T47D (cell line): ENCODE measurements around the gene RTP2.
A peak's percentile ranks its signal among the peaks of the same experiment; 100 is the strongest.

Source experiments
- DNase-seq, 2 experiments: peaks; one replicate each; pipeline versions ENCODE4 v3.0.0 to v3.0.0-alpha.2; 2011 to 2012; ENCODE audit warnings: low read depth in 1 of 2, low spot score in 1 of 2
- JUND ChIP-seq: IDR thresholded peaks from 2 replicates; pipeline ENCODE4 v1.6.1; 2012; ENCODE audit warnings: low read depth
- in situ Hi-C: cut with HindIII; loops from 2 replicates; pipeline ENCODE4 v1.10.0; 2016; ENCODE audit warnings: low sequenced_read_pairs, low pct_unique_long_range_greater_than_20kb

RTP2 gene

GRCh38 chr3:187743195-187744141 is 41.1 kb upstream of the RTP2 start:
- peak in 1 of 2 experiments; percentile 44 for DNase-seq
- in situ Hi-C loops, result loop anchor here (25.0 kb wide), 3 partner anchors 294 to 1194 kb away; no protein-coding TSS in a partner anchor
- TF ChIP-seq JUND, result no peak

DNA sequence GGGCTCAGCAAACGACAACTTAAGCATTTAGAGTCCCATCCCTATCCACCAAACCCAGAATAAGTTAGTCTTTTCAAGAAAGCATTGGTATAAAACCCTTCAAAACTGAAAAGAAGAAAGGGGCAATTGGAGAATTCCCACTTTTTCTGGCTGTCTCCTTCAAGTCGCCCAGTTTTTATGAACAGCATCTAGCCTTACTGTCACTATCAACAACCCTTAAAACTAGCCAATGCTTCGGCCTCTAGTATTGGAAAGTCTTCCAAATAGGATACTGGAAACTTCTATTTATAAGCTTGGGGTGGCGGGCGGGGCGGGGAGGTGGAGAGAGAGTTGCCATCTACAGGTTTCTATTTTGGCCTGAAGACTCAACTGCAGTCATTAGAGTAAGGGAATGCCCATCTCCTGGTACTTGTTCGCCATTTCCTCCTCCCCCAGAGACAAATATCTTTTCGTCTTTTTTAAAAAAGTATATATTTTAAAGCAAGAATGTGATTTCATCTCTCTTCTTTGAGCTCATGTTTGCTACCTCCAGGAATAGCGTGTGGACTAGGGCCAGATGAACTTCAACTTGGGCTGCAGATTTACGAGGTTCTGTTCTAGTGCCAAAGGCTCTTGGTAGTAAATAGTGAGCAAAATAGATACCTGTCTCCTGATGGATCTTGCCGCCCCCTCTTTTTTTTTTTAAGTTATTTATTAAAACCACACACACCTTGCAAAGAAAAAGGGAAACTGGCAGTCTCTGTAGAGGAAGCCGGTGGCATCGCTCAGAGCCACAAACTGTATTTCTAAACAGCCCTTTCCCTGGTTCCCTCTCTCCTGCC is 40.2 kb upstream of the RTP2 start:
- in situ Hi-C loops, result loop anchor here (25.0 kb wide), 3 partner anchors 295 to 1195 kb away; no protein-coding TSS in a partner anchor
- DNase-seq, result peak; percentile 47 to 73
- TF ChIP-seq JUND, result no peak

GRCh38 chr3:187741403-187742350 is 39.3 kb upstream of the RTP2 start:
- DNase-seq, result peak; percentile 61 to 88
- in situ Hi-C loops, result loop anchor here (25.0 kb wide), 3 partner anchors 296 to 1196 kb away; no protein-coding TSS in a partner anchor
- TF ChIP-seq JUND, result no peak

- in situ Hi-C loops, result loop anchor here (25.0 kb wide), 3 partner anchors 297 to 1197 kb away; no protein-coding TSS in a partner anchor
- DNase-seq, result peak; percentile 60 to 65
- TF ChIP-seq JUND, result no peak
Observed at GRCh38 chr3:187740421-187741399, 38.4 kb upstream of the RTP2 start.

DNA sequence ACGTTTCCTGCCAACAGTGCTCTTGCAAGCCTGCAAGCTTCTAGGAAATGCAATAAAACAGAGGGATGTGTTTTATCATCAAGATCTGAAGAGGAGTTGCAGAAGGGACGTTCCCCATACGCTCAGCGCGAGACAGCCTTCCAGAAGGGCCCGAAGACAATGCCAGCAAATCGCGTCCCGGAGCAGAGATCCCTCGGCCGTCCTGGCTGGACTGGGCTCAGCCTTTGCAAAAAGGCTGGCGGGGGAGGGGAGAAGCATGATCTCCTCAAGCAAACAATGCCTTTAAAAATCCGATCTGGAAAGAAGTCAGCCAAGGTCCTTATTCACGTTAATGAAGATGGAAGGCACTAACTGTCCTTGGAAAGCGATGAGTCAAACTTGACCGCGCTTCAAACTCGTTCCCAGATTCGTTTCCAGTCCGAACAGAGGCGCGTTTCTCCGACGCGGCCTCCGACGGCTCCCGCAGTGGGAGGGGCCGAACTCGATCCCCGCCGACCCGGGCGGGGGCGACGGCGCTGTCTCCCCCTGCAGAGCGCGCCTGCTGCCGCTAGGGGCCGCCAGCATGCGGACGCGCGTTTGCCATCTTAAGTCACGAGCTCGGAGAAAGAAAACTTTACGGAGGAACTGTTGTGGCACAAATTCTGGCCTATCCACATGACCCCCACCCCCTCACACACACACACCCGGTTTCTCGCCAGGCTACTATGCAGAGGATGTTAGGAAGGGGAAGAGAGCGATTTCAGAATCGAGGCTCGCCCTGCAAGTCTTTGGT is 37.4 kb upstream of the RTP2 start:
- peak; percentile 62 to 88 for DNase-seq
- TF ChIP-seq JUND, result no peak
- in situ Hi-C loops, result loop anchor here (25.0 kb wide), 3 partner anchors 298 to 1198 kb away; no protein-coding TSS in a partner anchor

GRCh38 chr3:187739094-187739560 is 36.8 kb upstream of the RTP2 start:
- TF ChIP-seq JUND, result no peak
- DNase-seq, result peak in 1 of 2 experiments; percentile 37
- in situ Hi-C loops, result loop anchor here (25.0 kb wide), 3 partner anchors 298 to 1198 kb away; no protein-coding TSS in a partner anchor

GRCh38 chr3:187738331-187739093 is 36.2 kb upstream of the RTP2 start:
- in situ Hi-C loops, result loop anchor here (25.0 kb wide), 3 partner anchors 299 to 1199 kb away; no protein-coding TSS in a partner anchor
- DNase-seq, result peak; percentile 94 to 97
- no peak for TF ChIP-seq JUND

- in situ Hi-C loops, result loop anchor here (25.0 kb wide), 3 partner anchors 299 to 1199 kb away; no protein-coding TSS in a partner anchor
- no peak for TF ChIP-seq JUND
- no peak for DNase-seq
Observed at GRCh38 chr3:187738071-187738330, 35.6 kb upstream of the RTP2 start.

DNA sequence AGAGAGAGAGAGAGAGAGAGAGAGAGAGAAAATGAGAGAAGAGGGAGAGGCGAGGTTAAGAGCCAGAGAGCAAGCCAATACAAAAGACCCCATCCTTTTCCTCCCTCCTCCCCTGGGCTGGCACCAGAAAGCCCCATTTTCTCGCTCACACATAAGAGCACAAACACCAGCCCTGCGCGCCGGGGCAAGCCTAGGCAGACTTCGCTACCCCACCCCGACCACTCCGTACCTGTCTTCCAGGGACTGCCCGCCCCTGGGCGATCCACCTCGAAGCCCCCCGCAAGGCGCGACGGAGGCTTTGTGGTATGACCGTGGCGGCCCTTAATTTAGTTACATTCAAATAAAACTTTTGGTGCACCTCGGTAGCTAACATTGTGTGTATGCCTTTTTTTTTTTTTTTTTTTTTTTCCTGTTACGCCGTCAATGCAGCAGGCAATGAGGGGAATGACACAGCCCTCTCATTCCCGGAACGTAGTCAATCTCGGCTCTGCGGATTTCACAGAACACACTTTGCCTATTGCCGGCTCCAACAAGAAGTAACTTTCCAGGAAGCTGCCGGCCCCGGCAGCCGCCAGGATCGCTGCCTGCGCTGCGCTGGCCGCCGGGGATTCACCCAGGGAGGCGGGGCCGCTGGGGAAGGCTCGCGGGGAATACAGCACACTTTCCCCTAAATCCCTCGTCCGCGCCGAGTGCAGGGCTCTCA is 35.2 kb upstream of the RTP2 start:
- in situ Hi-C loops, result loop anchor here (25.0 kb wide), 3 partner anchors 300 to 1200 kb away; no protein-coding TSS in a partner anchor
- no peak for DNase-seq
- no peak for TF ChIP-seq JUND
